ENCODE data around the gene LAMA2.

Gene LAMA2

DNA sequence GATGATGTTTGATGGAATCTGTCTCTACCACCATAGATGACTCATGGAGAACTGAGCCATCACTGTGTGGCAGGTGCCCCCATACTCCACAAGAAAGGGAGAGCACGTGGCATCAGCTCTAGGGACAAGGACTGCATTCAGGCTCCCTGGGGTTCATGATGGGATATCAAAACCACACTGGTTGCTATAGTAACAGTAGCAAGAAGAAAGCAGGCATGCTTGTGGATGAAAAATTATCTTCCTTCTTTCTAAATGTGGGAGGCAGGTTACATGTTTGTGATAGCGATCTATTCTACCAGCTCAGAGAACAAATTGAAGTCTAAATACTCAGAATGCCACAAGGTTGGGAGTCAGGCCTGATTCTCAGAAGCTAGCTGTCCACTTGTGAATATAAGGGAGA lies 602.8 kb downstream of the LAMA2 start:
- no peak for DNase-seq (ENCODE audit: low spot score)
- in situ Hi-C loops (cut with MboI; ENCODE audit: low sequenced_read_pairs, unreplicated experiment): no loop called here

DNA sequence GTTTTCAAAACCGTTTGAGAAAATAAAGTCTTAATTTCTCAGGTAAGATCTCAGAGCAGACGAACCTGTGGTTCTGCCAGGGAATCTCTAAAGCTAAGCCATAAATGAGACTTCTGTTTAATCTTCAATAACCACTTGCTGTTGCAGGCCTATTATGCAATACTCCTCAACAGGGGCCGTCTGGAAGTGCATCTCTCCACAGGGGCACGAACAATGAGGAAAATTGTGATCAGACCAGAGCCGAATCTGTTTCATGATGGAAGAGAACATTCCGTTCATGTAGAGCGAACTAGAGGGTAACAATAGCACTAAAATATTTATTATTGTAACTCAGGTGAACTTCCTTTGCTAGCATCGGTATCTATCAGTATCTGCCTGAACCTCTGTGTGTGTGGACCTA lies 603.4 kb downstream of the LAMA2 start:
- in situ Hi-C loops (cut with MboI; ENCODE audit: low sequenced_read_pairs, unreplicated experiment): no loop called here
- DNase-seq (ENCODE audit: low spot score): no peak
- no peak for TF ChIP-seq CTCF (IDR thresholded peaks at IDR 0.05; ENCODE audit: borderline replicate concordance, control extremely low read depth, extremely low read depth, insufficient read depth, missing control alignments)

More for the DNA sequence above, 602.8 kb downstream of the LAMA2 start:
- TF ChIP-seq CTCF (IDR thresholded peaks at IDR 0.05; ENCODE audit: borderline replicate concordance, control extremely low read depth, extremely low read depth, insufficient read depth, missing control alignments): no peak

GRCh38 chr6:129488313-129488712 lies 605.4 kb downstream of the LAMA2 start:
- in situ Hi-C loops (cut with MboI; ENCODE audit: low sequenced_read_pairs, unreplicated experiment): no loop called here
- no peak for DNase-seq (ENCODE audit: low spot score)
- TF ChIP-seq CTCF (IDR thresholded peaks at IDR 0.05; ENCODE audit: borderline replicate concordance, control extremely low read depth, extremely low read depth, insufficient read depth, missing control alignments): no peak

GRCh38 chr6:129489215-129489765 lies 606.4 kb downstream of the LAMA2 start:
- no peak for TF ChIP-seq CTCF (IDR thresholded peaks at IDR 0.05; ENCODE audit: borderline replicate concordance, control extremely low read depth, extremely low read depth, insufficient read depth, missing control alignments)
- in situ Hi-C loops (cut with MboI; ENCODE audit: low sequenced_read_pairs, unreplicated experiment): no loop called here
- DNase-seq (ENCODE audit: low spot score): no peak

DNA sequence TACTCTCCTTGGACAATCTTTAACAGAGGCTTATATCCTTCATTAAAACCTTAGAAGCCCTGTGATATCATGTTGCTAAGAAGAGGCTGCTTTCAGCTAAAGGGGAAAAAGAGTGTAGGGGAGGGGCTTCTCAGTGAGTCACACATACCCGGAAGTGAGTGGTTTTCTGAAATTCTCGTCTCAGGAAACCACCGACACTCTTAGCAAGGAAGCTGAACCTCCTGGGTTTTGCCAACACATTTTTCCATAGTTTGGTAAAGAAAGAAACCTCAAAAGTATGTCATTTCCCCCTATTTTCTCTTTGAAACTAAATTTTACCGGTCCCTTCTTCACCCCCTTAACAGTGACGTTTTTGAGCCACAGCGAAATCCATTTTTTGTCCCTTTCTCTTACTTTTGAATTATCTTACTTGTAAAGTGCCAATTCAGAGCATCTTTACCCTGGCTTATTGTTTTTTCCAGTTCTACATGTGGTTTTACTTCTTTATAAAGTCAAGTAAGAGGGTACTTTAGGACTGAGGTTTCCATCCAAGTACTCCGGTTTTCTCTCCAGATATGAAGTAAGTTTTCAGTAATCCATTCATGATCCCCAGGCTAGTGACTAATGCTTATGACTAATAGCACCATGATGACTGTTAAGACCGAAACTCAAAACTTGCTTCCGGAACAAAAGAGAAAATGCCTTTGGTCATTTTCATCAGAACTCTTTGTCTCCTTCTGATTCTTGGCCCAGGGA lies 607.8 kb downstream of the LAMA2 start:
- peak; percentile 53 for DNase-seq (ENCODE audit: low spot score)
- in situ Hi-C loops (cut with MboI; ENCODE audit: low sequenced_read_pairs, unreplicated experiment): no loop called here
- TF ChIP-seq CTCF (IDR thresholded peaks at IDR 0.05; ENCODE audit: borderline replicate concordance, control extremely low read depth, extremely low read depth, insufficient read depth, missing control alignments): no peak

DNA sequence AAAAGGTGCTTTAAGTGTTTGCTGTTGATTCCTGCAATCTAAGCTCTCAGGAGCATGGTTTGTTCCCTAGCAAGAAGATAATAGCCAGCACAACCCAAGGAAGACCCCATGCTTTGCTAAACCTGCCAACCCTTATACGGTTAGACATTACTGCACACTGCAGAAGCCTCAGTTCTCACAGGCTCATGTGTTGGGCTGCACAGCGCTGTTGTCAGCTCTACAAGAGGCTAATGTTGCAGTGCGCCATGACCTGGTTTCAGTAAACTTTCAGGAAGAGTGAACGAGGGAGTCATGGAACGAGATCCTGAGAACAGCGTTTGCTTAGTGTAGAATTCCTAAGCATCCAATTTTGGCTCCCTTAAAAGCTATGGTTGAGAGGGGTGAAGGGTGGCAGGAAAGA lies 608.5 kb downstream of the LAMA2 start:
- in situ Hi-C loops (cut with MboI; ENCODE audit: low sequenced_read_pairs, unreplicated experiment): no loop called here

More for the DNA sequence above, 608.5 kb downstream of the LAMA2 start:
- no peak for TF ChIP-seq CTCF (IDR thresholded peaks at IDR 0.05; ENCODE audit: borderline replicate concordance, control extremely low read depth, extremely low read depth, insufficient read depth, missing control alignments)
- DNase-seq (ENCODE audit: low spot score): no peak

All from GM13976 (cell line).